H9 (cell line): ENCODE measurements around the gene PARD3. TPM values are rescaled to one million over a fixed set of nuclear protein-coding genes. Genes with fewer than 3 reads are reported as not detected.

Source experiments
- DNase-seq: peaks from one replicate; pipeline ENCODE4 v3.0.0-alpha.2; 2017
- H2AFZ ChIP-seq: one replicate; pipeline ENCODE4 v1.6.1; 2013; ENCODE audit warnings: mild to moderate bottlenecking, low read length, control low read depth, moderate library complexity
- H2AK5ac ChIP-seq: 2 replicates; pipeline ENCODE4 v1.6.1; 2013; ENCODE audit warnings: low read length, control low read depth, mixed read lengths; ENCODE audit not compliant: insufficient read length
- H2BK120ac ChIP-seq: one replicate; pipeline ENCODE4 v1.6.1; 2013; ENCODE audit warnings: low read depth, mild to moderate bottlenecking, low read length, control low read depth, inconsistent platforms; ENCODE audit not compliant: poor library complexity, severe bottlenecking
- H2BK12ac ChIP-seq: 2 replicates; pipeline ENCODE4 v1.6.1; 2013; ENCODE audit warnings: low read length, control low read depth, mixed read lengths, low read depth; ENCODE audit not compliant: insufficient read length
- H2BK15ac ChIP-seq: 2 replicates; pipeline ENCODE4 v1.6.1; 2013; ENCODE audit warnings: low read depth, low read length, control low read depth
- H2BK20ac ChIP-seq: one replicate; pipeline ENCODE4 v1.6.1; 2013; ENCODE audit warnings: low read depth, mild to moderate bottlenecking, low read length, control low read depth, inconsistent platforms; ENCODE audit not compliant: poor library complexity, severe bottlenecking
- H2BK5ac ChIP-seq: 2 replicates; pipeline ENCODE4 v1.6.1; 2013; ENCODE audit warnings: low read length, control low read depth, mixed read lengths; ENCODE audit not compliant: insufficient read length
- H3K14ac ChIP-seq: 2 replicates; pipeline ENCODE4 v1.6.1; 2013; ENCODE audit warnings: low read length, control low read depth; ENCODE audit not compliant: insufficient read depth
- H3K18ac ChIP-seq: 2 replicates; pipeline ENCODE4 v1.6.1; 2013; ENCODE audit warnings: low read depth, mild to moderate bottlenecking, mixed read lengths, low read length, control low read depth; ENCODE audit not compliant: insufficient read length
- H3K23ac ChIP-seq: 2 replicates; pipeline ENCODE4 v1.6.1; 2013; ENCODE audit warnings: low read length, control low read depth, mixed read lengths, low read depth; ENCODE audit not compliant: insufficient read length
- H3K23me2 ChIP-seq: 2 replicates; pipeline ENCODE4 v1.6.1; 2013; ENCODE audit warnings: low read depth, mild to moderate bottlenecking, mixed read lengths, low read length, control low read depth; ENCODE audit not compliant: insufficient read length, poor library complexity, severe bottlenecking
- H3K27ac ChIP-seq: 2 replicates; pipeline ENCODE4 v1.5.1; 2013; ENCODE audit warnings: low read length, control low read depth, mixed read lengths, low read depth; ENCODE audit not compliant: insufficient read length
- H3K27me3 ChIP-seq: 2 replicates; pipeline ENCODE4 v1.6.1; 2013; ENCODE audit warnings: low read length, control low read depth, inconsistent platforms; ENCODE audit not compliant: insufficient read depth
- H3K4ac ChIP-seq: 2 replicates; pipeline ENCODE4 v1.6.1; 2013; ENCODE audit warnings: low read depth, mild to moderate bottlenecking, control low read depth, inconsistent platforms, low read length, moderate library complexity
- H3K4me1 ChIP-seq: 2 replicates; pipeline ENCODE4 v1.6.1; 2013; ENCODE audit warnings: low read length, control low read depth, inconsistent platforms; ENCODE audit not compliant: insufficient read depth
- H3K4me2 ChIP-seq: 2 replicates; pipeline ENCODE4 v1.6.1; 2013; ENCODE audit warnings: low read length, control low read depth, mixed read lengths; ENCODE audit not compliant: insufficient read length, insufficient read depth
- H3K56ac ChIP-seq: 2 replicates; pipeline ENCODE4 v1.6.1; 2013; ENCODE audit warnings: low read depth, mild to moderate bottlenecking, mixed read lengths, low read length, control low read depth; ENCODE audit not compliant: insufficient read length
- H3K79me1 ChIP-seq: 2 replicates; pipeline ENCODE4 v1.6.1; 2013; ENCODE audit warnings: low read depth, mild to moderate bottlenecking, moderate library complexity, low read length, control low read depth, inconsistent platforms; ENCODE audit not compliant: insufficient read depth, poor library complexity, severe bottlenecking
- H3K79me2 ChIP-seq: 2 replicates; pipeline ENCODE4 v1.6.1; 2013; ENCODE audit warnings: low read length, control low read depth, inconsistent platforms; ENCODE audit not compliant: insufficient read depth
- H3K9ac ChIP-seq: 2 replicates; pipeline ENCODE4 v1.6.1; 2013; ENCODE audit warnings: low read length, control low read depth, mixed read lengths; ENCODE audit not compliant: insufficient read length; ENCODE audit errors: extremely low read depth
- H3K9me3 ChIP-seq: one replicate; pipeline ENCODE4 v1.6.1; 2013; ENCODE audit warnings: low read depth, low read length, inconsistent platforms; ENCODE audit not compliant: control insufficient read depth
- H3T11ph ChIP-seq: one replicate; pipeline ENCODE4 v1.6.1; 2013; ENCODE audit warnings: mild to moderate bottlenecking, low read length, control low read depth, inconsistent platforms
- H4K20me1 ChIP-seq: one replicate; pipeline ENCODE4 v1.6.1; 2013; ENCODE audit not compliant: control insufficient read depth, insufficient read length, insufficient read depth
- H4K5ac ChIP-seq: 2 replicates; pipeline ENCODE4 v1.6.1; 2013; ENCODE audit warnings: low read depth, mild to moderate bottlenecking, mixed read lengths, low read length, control low read depth; ENCODE audit not compliant: insufficient read length
- H4K8ac ChIP-seq: replicated peaks from 2 replicates; pipeline ENCODE4 v1.6.1; 2013; ENCODE audit warnings: low read length, control low read depth, mixed read lengths, low read depth; ENCODE audit not compliant: insufficient read length
- H4K91ac ChIP-seq: 2 replicates; pipeline ENCODE4 v1.6.1; 2013; ENCODE audit warnings: low read depth, mild to moderate bottlenecking, moderate library complexity, mixed read lengths, low read length, control low read depth; ENCODE audit not compliant: insufficient read length
- H3K27ac Mint-ChIP-seq, 3 experiments: 2 replicates in 2 of 3; 3 replicates in 1 of 3; pipeline ENCODE4 v1.8.0; 2020 to 2021; ENCODE audit warnings: mixed read lengths in 3 of 3, mild to moderate bottlenecking in 1 of 3, moderate library complexity in 1 of 3
- H3K27me3 Mint-ChIP-seq: 2 replicates; pipeline ENCODE4 v1.8.0; 2021; ENCODE audit warnings: low read depth, mild to moderate bottlenecking, moderate library complexity, mixed read lengths
- H3K36me3 Mint-ChIP-seq, 3 experiments: 2 replicates in 2 of 3; 3 replicates in 1 of 3; pipeline ENCODE4 v1.8.0; 2020 to 2021; ENCODE audit warnings: low read depth in 3 of 3, mixed read lengths in 3 of 3; ENCODE audit not compliant: insufficient read depth in 1 of 3
- H3K4me1 Mint-ChIP-seq, 2 experiments: 2 replicates each; pipeline ENCODE4 v1.8.0; 2020; ENCODE audit warnings: mixed read lengths in 2 of 2
- H3K4me3 Mint-ChIP-seq, 2 experiments: 2 replicates in 1 of 2; 3 replicates in 1 of 2; pipeline ENCODE4 v1.8.0; 2020 to 2021; ENCODE audit warnings: mild to moderate bottlenecking in 2 of 2, mixed read lengths in 2 of 2, moderate library complexity in 1 of 2
- H3K9me3 Mint-ChIP-seq, 2 experiments: 2 replicates in 1 of 2; 3 replicates in 1 of 2; pipeline ENCODE4 v1.8.0; 2020; ENCODE audit warnings: mild to moderate bottlenecking in 2 of 2, mixed read lengths in 2 of 2, moderate library complexity in 1 of 2
- CTCF ChIP-seq: fragments of 200-600 bp; sonication (generic); conservative IDR thresholded peaks from 3 replicates; pipeline ENCODE4 v1.8.0; 2021; ENCODE audit warnings: antibody characterized with exemption, mild to moderate bottlenecking
- WGBS: extraction: QIAGEN DNeasy Blood & Tissue Kit; methylation state at CpG from one replicate; pipeline ENCODE4 v1.1.7; 2013; ENCODE audit warnings: missing lambda C conversion rate, low lambda C conversion rate, mixed read lengths; ENCODE audit not compliant: insufficient read length; ENCODE audit errors: extremely low coverage; 5-methylcytosine and 5-hydroxymethylcytosine counted together
- total RNA-seq: library from RNA; stranded (reverse); gene quantifications from 2 replicates; pipeline ENCODE4 v1.2.1, GENCODE V29; 2021

The PARD3 gene
- total RNA-seq, 1 experiment from 2014 or later: 44.7 TPM

- no peaks in the 10 kb centered on the region for H3K27me3 ChIP-seq
- H3K23ac ChIP-seq: no peak overlapping the region
- no peak overlapping the region for H3K4me3 Mint-ChIP-seq
- no peak overlapping the region for H2BK12ac ChIP-seq
- H3K4me1 Mint-ChIP-seq: peaks cover 9 to 11% of the 10 kb centered on the region in 2 experiments
- no peak overlapping the region for H2AFZ ChIP-seq
- TF ChIP-seq CTCF: no peak
- no peaks in the 10 kb centered on the region for H3K4me1 ChIP-seq
- H3K9me3 ChIP-seq: no peaks in the 10 kb centered on the region
- no peak overlapping the region for H3K18ac ChIP-seq
- no peaks in the 10 kb centered on the region for H3K79me1 ChIP-seq
- DNase-seq: no peak
- H2BK20ac ChIP-seq: no peak overlapping the region
- WGBS: no CpG with 5 or more reads among the region's 1 CpG
- no peak overlapping the region for H2BK15ac ChIP-seq
- no peak overlapping the region for H3K27ac Mint-ChIP-seq
- H4K91ac ChIP-seq: no peak overlapping the region
- H3K36me3 Mint-ChIP-seq: peaks cover 3 to 9% (median 5%) of the 10 kb centered on the region in 3 experiments; a peak in 2 of 7 replicates
- H2BK120ac ChIP-seq: no peak overlapping the region
- H2BK5ac ChIP-seq: no peak overlapping the region
- H3K14ac ChIP-seq: no peak overlapping the region
- no peak overlapping the region for H2AK5ac ChIP-seq
- H3K27me3 Mint-ChIP-seq: no peaks in the 10 kb centered on the region
- H3K23me2 ChIP-seq: no peaks in the 10 kb centered on the region
- no peak overlapping the region for H3K27ac ChIP-seq
- H3K9ac ChIP-seq: no peak overlapping the region
- H3K79me2 ChIP-seq: no peaks in the 10 kb centered on the region
- no peaks in the 10 kb centered on the region for H4K20me1 ChIP-seq
- no peak overlapping the region for H3K4ac ChIP-seq
- H3K4me2 ChIP-seq: no peak overlapping the region
- no peak overlapping the region for H3T11ph ChIP-seq
- no peak overlapping the region for H3K56ac ChIP-seq
- H4K5ac ChIP-seq: no peak overlapping the region
- no peak overlapping the region for H4K8ac ChIP-seq
- H3K9me3 Mint-ChIP-seq: no peaks in the 10 kb centered on the region
Observed at GRCh38 chr10:34134602-34135001, 680.5 kb downstream of the PARD3 start.
